ENCODE data around the gene PIK3R2. TPM values are rescaled to one million over a fixed set of nuclear protein-coding genes. Genes with fewer than 3 reads are reported as not detected.

Gene PIK3R2
- total RNA-seq, 4 donors from 2014 or later = 8.3 to 39.4 (median 32.2) TPM

DNA sequence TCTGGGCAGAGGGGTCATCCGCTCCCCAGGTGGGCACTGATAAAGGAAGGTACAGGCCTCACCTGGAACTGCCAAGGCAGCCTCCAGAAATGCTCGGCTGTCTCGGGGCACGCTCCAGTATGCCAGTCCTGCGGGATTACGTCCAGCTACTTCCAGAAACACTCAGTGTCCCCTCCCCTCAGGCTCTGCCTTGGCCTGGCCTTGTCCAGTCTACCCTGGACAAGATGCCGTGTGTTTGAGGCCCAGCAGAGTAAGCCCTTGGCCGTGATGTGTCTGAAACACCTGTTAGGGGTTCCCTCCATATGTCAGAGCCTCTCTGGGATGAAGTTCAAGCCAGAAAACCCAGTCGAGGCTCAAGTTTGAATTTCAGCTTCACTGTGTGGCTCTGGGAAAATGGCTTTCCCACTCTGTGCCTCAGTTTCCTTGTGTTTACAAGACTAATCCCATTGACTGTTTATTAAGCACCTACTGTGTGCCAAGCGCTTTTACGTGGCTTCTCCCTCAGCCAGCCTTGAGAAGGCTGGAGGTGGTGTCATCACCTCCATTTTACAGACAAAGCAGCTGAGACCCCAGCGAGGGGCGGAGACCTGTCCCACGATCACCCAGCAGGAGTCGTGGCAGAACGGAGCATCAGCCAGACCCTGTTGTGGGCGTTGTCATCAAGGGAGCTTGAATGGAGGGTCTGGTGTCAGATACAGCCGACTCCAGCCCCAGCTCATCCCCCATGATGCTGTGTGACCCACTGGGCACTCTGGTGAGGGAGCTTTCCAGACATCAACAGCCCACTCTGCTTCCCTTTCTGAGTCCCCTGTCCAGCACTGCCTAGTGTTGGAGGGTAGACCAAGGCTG, 2.0 kb upstream of the PIK3R2 start:
- TF ChIP-seq, protein P1, sequence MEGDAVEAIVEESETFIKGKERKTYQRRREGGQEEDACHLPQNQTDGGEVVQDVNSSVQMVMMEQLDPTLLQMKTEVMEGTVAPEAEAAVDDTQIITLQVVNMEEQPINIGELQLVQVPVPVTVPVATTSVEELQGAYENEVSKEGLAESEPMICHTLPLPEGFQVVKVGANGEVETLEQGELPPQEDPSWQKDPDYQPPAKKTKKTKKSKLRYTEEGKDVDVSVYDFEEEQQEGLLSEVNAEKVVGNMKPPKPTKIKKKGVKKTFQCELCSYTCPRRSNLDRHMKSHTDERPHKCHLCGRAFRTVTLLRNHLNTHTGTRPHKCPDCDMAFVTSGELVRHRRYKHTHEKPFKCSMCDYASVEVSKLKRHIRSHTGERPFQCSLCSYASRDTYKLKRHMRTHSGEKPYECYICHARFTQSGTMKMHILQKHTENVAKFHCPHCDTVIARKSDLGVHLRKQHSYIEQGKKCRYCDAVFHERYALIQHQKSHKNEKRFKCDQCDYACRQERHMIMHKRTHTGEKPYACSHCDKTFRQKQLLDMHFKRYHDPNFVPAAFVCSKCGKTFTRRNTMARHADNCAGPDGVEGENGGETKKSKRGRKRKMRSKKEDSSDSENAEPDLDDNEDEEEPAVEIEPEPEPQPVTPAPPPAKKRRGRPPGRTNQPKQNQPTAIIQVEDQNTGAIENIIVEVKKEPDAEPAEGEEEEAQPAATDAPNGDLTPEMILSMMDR (IDR thresholded peaks at IDR 0.05) = no peak
- no peak for TF ChIP-seq POLR2A (IDR thresholded peaks at IDR 0.05)
- no peak overlapping the region for H3K4me3 ChIP-seq (ENCODE audit: low read depth, poor library complexity, severe bottlenecking)
- intact Hi-C loops (cut with DNase I; ENCODE audit: low total_unique reads) = no loop called here
- no peak for DNase-seq (ENCODE audit: low spot score in 2 of 2)
- 86 to 87% methylated on average over 18 of the region's 18 CpGs for WGBS, 2 donors

DNA sequence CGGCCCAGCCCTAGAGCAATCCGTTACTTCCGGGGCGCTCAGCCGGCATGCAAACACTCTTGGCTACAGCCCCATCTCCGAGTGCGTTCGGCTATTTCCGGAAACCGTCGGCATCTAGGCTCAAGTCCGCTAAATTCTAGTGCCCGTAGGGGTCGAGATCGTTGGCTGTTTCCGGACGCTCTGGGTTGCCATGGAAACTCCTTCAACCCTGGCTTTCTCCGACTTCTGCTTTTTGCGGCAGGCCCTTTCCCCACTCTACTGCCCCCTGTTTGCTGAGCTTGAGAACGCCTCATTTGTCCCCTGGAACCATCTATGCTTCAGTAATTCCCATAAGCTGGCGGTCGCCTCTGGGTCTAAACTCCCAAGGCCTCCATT, 534 bp upstream of the PIK3R2 start:
- TF ChIP-seq POLR2A (IDR thresholded peaks at IDR 0.05) = no peak
- TF ChIP-seq, protein P1 (IDR thresholded peaks at IDR 0.05) = peak in 1 of 3 donors; percentile 61
- intact Hi-C loops (cut with DNase I; ENCODE audit: low total_unique reads) = no loop called here
- WGBS, 2 donors = 1% methylated on average over 22 of the region's 22 CpGs
- peak; percentile 97 to 100 for DNase-seq (ENCODE audit: low spot score in 2 of 2)
- peak overlapping the region; percentile 26 for H3K4me3 ChIP-seq (ENCODE audit: low read depth, poor library complexity, severe bottlenecking)

DNA sequence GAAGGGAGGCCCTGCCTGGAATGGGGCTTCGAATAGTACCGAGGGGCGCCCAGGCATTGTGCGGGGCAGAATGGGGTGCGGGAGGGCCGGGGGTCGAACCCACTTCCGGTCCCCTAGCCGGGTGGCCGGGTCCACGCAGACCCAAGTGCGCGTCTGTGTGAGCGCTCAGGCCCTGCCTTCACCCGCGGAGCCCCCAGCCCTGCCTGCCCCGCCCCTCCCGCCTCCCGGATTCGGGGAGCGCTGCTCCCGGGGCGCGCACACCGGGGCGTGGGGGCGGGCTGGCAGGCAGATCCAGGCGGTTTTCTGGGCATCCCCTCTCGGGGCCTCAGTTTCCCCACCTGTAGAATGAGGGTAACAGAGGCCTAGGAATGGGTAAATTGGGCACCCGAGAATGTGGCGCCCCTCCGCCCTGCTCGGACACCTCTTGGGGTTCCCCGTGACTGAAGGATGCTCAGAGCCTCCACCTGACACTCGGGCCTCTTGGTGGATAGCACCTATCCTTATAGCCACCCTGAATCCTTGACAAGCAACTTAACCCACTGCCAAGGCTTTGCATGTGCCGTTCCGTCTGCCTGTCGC, 682 bp downstream of the PIK3R2 start:
- WGBS, 2 donors = 1% methylated on average over 20 to 23 of the region's 38 CpGs
- H3K4me3 ChIP-seq (ENCODE audit: low read depth, poor library complexity, severe bottlenecking) = peak overlapping the region; percentile 76
- intact Hi-C loops (cut with DNase I; ENCODE audit: low total_unique reads) = no loop called here
- DNase-seq (ENCODE audit: low spot score in 2 of 2) = no peak
- TF ChIP-seq POLR2A (IDR thresholded peaks at IDR 0.05) = no peak
- TF ChIP-seq, protein P1 (IDR thresholded peaks at IDR 0.05) = no peak

DNA sequence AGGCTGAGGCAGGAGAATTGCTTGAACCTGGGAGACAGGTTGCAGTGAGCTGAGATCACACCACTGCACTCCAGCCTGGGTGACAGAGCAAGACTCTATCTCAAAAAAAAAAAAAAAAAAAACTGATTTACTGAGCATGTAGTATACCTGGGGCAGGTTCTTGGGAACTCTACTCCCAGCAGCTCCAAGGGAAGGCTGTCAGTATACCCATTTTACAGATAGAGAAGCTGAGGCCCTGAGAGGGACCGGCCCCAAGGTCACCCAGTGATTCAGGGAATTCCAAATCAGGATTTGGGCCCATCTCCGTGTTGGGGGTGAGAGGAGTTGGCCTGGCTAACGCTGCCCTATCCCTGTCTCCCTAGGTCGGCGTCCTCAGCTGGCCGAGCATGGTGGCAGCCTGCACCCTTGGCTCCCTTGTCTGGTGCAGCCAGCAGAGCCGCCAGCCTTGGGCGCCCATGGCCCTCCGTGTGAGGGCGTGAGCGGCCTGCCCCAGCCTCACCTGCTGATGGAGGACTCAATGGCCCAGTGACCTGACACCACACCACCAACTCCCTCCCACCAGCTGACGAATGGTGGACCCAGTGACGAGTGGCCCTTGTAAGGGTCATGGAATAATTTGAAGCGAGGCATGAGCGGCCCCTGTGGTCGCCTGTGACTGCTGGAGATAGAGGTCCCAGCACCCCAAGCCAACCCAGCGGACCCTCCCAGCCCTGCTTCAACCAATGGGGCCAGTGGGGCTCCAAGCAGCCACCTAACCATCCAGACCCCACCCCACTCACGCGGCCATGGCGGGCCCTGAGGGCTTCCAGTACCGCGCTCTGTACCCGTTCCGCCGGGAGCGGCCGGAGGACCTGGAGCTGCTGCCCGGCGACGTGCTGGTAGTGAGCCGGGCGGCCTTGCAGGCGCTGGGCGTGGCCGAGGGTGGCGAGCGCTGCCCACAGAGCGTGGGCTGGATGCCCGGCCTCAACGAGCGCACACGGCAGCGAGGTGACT, 2.4 kb downstream of the PIK3R2 start:
- TF ChIP-seq, protein P1 (IDR thresholded peaks at IDR 0.05) = no peak
- TF ChIP-seq POLR2A (IDR thresholded peaks at IDR 0.05) = no peak
- DNase-seq (ENCODE audit: low spot score in 2 of 2) = no peak
- no peak overlapping the region for H3K4me3 ChIP-seq (ENCODE audit: low read depth, poor library complexity, severe bottlenecking)
- 80 to 90% methylated on average over 25 to 29 of the region's 43 CpGs for WGBS, 2 donors
- intact Hi-C loops (cut with DNase I; ENCODE audit: low total_unique reads) = no loop called here

DNA sequence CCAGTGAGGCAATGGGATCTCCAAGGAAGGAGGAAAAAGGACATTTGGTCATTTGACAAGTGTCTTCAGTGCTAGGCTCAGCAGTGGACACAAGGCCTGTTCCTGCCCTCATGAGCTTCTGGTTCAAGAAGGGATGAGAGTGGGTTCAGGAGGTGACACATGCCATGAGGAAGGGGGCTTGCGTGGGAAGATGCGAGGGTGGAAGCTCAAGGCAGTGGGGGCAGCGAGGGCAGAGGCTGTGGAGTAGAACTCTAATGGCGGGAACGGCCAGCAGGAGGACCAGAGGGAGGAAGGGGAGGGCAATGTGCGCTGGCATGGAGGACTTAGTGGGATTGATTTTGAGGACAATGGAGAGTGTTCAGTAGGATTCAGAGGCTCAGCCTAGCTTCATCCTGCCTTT, 3.3 kb downstream of the PIK3R2 start:
- WGBS, 2 donors = 81 to 88% methylated on average over 6 of the region's 6 CpGs
- no peak overlapping the region for H3K4me3 ChIP-seq (ENCODE audit: low read depth, poor library complexity, severe bottlenecking)
- intact Hi-C loops (cut with DNase I; ENCODE audit: low total_unique reads) = no loop called here
- TF ChIP-seq POLR2A (IDR thresholded peaks at IDR 0.05) = no peak
- TF ChIP-seq, protein P1 (IDR thresholded peaks at IDR 0.05) = no peak
- DNase-seq (ENCODE audit: low spot score in 2 of 2) = no peak
